Measurements from ENCODE around the gene JAG2.
A peak's percentile ranks its signal among the peaks of the same experiment; 100 is the strongest.

JAG2 gene

DNA sequence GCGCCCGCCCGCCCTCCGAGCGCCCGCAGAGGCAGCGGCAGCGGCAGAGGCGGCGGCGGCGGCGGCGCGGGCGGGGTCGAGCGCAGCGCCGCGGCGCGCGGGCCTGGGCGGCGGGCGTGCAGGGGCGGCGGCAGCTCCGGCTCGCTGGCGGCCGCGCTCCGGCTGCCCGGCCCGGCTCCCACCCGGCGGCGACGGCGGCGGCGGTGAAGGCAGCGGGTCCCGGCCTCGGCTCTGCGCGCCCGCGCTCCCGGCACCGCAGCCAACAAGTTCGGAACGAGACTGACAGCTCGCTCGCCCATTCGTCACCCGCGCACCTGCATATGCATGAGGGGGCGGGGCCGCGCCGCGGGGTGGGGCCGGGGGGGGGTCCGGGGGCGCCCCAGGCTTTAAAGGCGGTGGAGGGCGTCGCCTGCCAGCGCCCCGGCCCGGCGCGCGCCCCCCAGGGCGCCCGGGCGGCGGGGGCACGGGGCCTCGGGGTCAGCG is at the start of gene JAG2:
Gene JAG2, minus strand, starts transcription at position 281 of the 483 bp plus-strand sequence. CDS start 356 bp downstream, outside the sequence.
- DNase-seq (ENCODE audit: low read depth, low spot score) = peak; percentile 21

- no peak for DNase-seq (ENCODE audit: low read depth, low spot score)
Measured at GRCh38 chr14:105217774-105218173, 49.2 kb upstream of the JAG2 start.

DNA sequence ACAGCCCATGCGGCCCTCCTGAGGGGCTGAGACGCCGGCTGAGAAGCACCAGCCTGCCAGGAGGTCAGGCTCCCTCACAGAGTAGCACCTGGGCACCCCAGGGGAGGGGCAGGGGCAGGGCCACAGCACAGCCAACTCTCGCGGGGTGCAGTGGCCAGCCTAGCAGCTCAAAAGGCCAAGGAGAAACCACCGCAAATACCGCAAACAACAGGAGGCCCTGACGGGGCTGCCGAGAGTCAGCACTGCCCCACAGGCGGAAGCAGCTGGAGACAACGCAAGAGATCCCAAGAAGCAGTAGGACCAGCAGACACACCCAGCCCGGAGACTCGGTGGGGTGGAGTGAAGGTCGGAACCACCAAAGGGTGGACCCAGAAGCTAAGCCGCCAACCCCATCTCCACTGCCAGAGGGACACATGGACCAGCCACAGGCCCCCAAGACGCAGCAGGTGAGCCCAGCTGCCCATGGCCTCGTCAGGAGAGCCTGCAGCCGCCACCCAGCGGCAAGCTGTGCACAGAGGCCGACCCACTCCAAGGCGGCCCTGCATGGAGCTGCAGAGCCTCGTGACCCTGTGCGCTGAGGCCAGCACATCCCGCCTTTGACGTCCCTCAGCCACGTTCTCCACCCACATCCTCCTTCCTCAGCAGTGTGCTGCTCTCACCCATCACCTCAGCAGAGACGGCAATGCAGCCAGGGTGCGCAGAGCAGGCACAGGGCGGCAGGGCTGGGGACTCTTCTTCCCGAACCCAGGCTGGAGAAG is 48.1 kb upstream of the JAG2 start:
- DNase-seq (ENCODE audit: low read depth, low spot score) = no peak

- DNase-seq (ENCODE audit: low read depth, low spot score) = no peak
Measured at GRCh38 chr14:105215602-105216001, 47.0 kb upstream of the JAG2 start.

GRCh38 chr14:105214324-105214915 is 45.8 kb upstream of the JAG2 start:
- DNase-seq (ENCODE audit: low read depth, low spot score) = no peak

- DNase-seq (ENCODE audit: low read depth, low spot score) = no peak
Measured at GRCh38 chr14:105213361-105213760, 44.8 kb upstream of the JAG2 start.

DNA sequence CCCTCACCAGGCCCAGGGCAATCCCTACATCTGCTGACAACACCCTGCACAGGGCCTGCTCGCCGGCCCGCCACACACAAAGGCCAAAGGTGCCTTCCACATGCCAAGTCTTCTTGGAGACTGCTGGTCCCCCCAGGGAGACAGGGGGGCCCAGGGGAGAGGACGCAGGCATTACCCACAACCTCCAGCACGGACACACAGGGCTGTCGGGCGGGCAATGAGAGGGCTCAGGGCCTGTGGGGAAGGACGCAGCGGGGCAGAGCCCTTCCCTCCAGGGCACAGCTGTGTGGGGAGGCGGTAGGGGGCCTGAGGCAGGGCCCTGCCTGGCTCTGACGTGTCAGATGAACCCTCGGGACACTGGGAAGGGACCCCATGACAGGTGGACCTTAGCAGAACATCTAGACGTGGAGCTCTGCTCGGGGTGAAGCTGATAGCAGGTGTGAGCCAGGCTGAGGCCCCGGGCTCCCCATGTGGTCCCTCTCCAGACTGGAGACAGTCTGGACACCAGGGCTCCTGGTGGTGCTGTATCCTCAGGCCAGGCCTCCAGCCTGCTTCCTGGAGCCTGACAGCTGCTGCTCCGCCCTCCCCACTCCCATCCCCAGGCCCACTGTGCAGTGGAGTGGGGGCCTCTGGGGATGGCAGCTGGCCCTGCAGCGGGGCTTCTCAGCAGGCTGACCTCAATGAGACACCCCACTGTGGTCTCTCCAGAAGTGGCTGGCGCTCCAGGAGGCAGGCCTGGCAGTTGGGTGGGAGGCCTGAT is 44.1 kb upstream of the JAG2 start:
- DNase-seq (ENCODE audit: low read depth, low spot score) = no peak

- no peak for DNase-seq (ENCODE audit: low read depth, low spot score)
Measured at GRCh38 chr14:105211758-105212089, 43.1 kb upstream of the JAG2 start.

DNA sequence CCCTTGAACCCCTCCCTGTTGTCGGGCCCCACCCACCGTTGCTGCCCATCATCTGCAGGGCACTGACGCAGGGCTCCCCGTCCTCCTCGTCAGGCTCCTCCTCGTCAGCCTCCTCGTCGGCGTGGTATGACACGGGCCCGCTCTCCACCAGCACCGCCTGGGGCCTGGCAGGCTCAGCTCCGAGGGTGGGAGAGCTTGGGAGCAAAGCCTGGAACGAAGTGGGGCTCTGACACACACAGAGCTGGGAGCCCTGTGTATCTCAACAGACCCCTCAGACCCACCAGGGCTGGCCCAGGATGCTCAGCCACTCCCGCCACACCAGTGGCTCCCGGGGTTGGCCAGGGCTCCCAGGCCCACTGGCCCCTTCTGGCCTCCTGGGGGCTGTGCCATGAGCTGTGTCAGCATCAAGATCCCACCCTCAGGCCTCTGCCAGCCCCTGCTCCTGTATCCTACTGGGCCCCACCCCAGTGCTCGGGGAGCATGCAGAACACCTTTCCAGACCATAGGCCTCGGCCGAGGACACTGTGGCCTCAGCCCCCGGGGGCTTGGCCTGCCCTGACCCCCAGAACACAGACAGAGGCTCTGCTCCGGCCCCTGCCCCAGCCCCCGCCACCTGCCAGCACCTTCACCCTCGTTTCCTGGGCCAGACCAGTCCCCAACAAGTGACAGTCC is 42.6 kb upstream of the JAG2 start:
- DNase-seq (ENCODE audit: low read depth, low spot score) = no peak

GRCh38 chr14:105210266-105211025 is 41.9 kb upstream of the JAG2 start:
- DNase-seq (ENCODE audit: low read depth, low spot score) = no peak

DNA sequence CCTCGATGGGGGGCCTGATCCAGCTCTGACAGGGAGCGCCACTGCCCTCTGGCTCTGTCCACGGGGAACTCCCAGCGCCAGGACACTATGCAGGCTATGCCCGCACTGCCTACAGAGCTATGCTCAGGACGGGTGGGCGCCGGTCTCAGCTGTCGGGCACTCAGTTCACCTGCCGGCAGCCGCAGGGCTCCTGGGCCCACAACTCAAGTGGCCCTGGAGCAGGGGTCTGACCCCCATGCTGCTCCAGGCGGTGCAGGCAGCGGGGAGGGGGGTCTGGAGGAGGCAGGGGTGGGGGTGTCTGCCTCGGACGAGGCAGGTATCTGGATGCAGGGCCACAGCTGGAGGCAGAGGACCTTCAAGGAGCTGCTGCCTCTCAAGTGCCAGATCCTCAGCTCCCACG is 41.1 kb upstream of the JAG2 start:
- no peak for DNase-seq (ENCODE audit: low read depth, low spot score)

GRCh38 chr14:105209091-105209490 is 40.5 kb upstream of the JAG2 start:
- no peak for DNase-seq (ENCODE audit: low read depth, low spot score)

- no peak for DNase-seq (ENCODE audit: low read depth, low spot score)
Measured at GRCh38 chr14:105208738-105209075, 40.1 kb upstream of the JAG2 start.

GRCh38 chr14:105207996-105208737 is 39.6 kb upstream of the JAG2 start:
- DNase-seq (ENCODE audit: low read depth, low spot score) = no peak

- no peak for DNase-seq (ENCODE audit: low read depth, low spot score)
Measured at GRCh38 chr14:105207460-105207901, 38.9 kb upstream of the JAG2 start.

DNA sequence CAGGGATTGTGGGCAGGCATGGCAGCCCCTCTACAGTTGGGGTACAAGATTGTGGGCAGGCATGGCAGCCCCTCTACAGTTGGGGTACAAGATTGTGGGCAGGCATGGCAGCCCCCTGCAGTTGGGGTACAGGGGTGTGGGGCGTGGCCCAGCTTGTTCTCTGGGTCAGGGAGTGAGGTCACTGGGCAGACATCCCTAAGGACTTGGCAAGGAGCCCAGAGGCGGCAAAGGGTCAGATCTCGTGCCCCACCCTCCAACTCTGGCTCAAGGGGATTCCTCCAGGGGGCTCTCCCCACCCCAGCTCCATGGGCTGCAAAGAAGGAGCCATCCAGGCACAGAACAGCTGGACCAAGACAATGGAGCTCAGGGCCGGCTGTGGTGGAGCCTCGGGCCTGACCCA is 38.3 kb upstream of the JAG2 start:
- DNase-seq (ENCODE audit: low read depth, low spot score) = no peak

DNA sequence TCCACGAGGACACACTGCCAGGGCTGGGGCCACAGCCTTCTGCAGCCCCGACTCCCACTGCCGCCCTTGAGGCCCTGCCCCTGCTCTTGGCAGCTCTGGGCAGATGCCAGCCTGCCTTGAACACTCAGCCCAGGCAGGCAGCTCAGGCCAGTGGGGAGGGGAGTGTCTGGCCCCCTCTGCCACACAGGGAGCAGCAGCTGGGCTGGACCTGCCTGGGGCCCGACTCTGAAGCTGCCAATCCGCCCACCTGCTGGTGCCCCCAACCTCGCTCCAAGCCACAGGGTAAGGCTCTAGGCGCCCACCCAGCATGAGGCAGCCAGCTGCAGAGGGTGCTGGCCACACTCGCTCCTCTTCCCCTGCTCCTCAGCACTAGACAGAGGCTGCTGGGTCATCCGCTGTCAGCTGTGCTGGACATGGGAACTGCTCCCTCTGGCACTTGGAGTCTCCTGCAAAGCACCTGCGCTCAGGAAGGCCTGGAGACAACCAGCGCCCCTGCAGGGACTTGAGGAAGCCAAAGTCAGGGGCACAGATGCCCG is 37.2 kb upstream of the JAG2 start:
- DNase-seq (ENCODE audit: low read depth, low spot score) = no peak

DNA sequence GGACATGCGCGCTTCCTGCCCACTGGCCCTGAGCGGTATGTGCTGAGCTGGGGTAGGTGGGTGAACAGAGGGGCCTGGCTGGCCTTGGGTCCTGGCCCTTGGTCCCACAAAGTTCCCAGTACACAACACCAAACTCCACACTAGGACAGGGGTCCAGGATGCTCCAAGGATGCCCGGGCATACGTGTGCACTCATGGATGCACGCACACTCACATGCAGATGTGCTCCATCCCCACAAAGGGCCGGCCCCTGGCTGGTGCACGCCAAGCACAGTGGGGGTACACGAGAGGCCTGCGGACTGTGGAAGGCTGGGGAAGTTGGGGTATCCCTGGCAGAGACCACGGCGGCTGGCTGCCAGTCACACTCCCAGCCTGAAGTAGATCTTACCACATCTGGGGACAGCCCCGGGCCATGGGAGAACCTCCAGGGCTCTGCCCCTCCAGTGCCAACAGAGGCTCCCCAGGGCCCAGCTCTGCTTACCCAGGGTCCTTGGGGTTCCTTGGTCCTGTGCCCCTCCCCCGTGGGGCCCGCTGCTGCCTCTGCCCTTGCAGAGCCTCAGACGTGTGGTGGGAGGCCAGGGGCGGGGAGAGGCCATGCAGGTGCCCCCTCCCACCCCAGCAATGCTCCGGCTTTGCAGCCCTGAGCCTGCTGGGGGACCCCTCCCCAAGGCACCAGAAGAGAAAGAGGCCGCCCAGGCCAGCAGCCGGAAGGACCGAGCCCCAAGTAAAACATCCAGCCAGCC is 36.5 kb upstream of the JAG2 start:
- no peak for DNase-seq (ENCODE audit: low read depth, low spot score)

- no peak for DNase-seq (ENCODE audit: low read depth, low spot score)
Measured at GRCh38 chr14:105204206-105204930, 35.8 kb upstream of the JAG2 start.
